Fibroblast of peridontal ligament (primary cell): ENCODE data around the gene WDR17.

Experiments used
- DNase-seq: peaks from one replicate; pipeline ENCODE4 v3.0.0-alpha.2; 2010; ENCODE audit errors: extremely low read depth

The WDR17 gene

GRCh38 chr4:176065435-176066291 lies at the start of gene WDR17:
TSS of gene WDR17 (plus strand) at chr4:176065841. CDS start at chr4:176111581, 45,740 bp downstream.
- DNase-seq, result peak; percentile 75

GRCh38 chr4:176016601-176017000 lies 49.0 kb upstream of the WDR17 start:
- DNase-seq, result no peak

GRCh38 chr4:176020481-176021085 lies 45.1 kb upstream of the WDR17 start:
- no peak for DNase-seq

GRCh38 chr4:176030391-176030790 lies 35.2 kb upstream of the WDR17 start:
- no peak for DNase-seq

- no peak for DNase-seq
These were observed 33.7 kb upstream of the WDR17 start for GRCh38 chr4:176031922-176032321.

- DNase-seq, result no peak
These were observed 33.2 kb upstream of the WDR17 start for GRCh38 chr4:176032454-176032853.

GRCh38 chr4:176034499-176034898 lies 31.1 kb upstream of the WDR17 start:
- peak; percentile 79 for DNase-seq

- DNase-seq, result peak; percentile 40
These were observed 30.7 kb upstream of the WDR17 start for GRCh38 chr4:176034936-176035335.

- DNase-seq, result no peak
These were observed 28.9 kb upstream of the WDR17 start for GRCh38 chr4:176036585-176037205.

GRCh38 chr4:176038789-176039188 lies 26.9 kb upstream of the WDR17 start:
- no peak for DNase-seq

GRCh38 chr4:176042195-176042594 lies 23.4 kb upstream of the WDR17 start:
- DNase-seq, result no peak

- DNase-seq, result no peak
These were observed 21.6 kb upstream of the WDR17 start for GRCh38 chr4:176043838-176044588.

- peak; percentile 72 for DNase-seq
These were observed 21.1 kb upstream of the WDR17 start for GRCh38 chr4:176044589-176044951.

- DNase-seq, result no peak
These were observed 17.0 kb upstream of the WDR17 start for GRCh38 chr4:176048631-176049030.

- no peak for DNase-seq
These were observed 12.9 kb upstream of the WDR17 start for GRCh38 chr4:176052744-176053143.

- peak; percentile 5 for DNase-seq
These were observed 11.9 kb upstream of the WDR17 start for GRCh38 chr4:176053785-176054184.

GRCh38 chr4:176054942-176055341 lies 10.7 kb upstream of the WDR17 start:
- DNase-seq, result peak; percentile 36

- DNase-seq, result no peak
These were observed 1.9 kb upstream of the WDR17 start for GRCh38 chr4:176063718-176064117.

- DNase-seq, result no peak
These were observed 1.1 kb upstream of the WDR17 start for GRCh38 chr4:176064539-176064938.

GRCh38 chr4:176066757-176067156 lies 1.1 kb downstream of the WDR17 start:
- no peak for DNase-seq

- DNase-seq, result no peak
These were observed 11.9 kb downstream of the WDR17 start for GRCh38 chr4:176077561-176077960.

GRCh38 chr4:176084769-176085168 lies 19.1 kb downstream of the WDR17 start:
- DNase-seq, result no peak
